ENCODE measurements around the gene COPZ1.
A peak's percentile ranks its signal among the peaks of the same experiment; 100 is the strongest.

Gene COPZ1

DNA sequence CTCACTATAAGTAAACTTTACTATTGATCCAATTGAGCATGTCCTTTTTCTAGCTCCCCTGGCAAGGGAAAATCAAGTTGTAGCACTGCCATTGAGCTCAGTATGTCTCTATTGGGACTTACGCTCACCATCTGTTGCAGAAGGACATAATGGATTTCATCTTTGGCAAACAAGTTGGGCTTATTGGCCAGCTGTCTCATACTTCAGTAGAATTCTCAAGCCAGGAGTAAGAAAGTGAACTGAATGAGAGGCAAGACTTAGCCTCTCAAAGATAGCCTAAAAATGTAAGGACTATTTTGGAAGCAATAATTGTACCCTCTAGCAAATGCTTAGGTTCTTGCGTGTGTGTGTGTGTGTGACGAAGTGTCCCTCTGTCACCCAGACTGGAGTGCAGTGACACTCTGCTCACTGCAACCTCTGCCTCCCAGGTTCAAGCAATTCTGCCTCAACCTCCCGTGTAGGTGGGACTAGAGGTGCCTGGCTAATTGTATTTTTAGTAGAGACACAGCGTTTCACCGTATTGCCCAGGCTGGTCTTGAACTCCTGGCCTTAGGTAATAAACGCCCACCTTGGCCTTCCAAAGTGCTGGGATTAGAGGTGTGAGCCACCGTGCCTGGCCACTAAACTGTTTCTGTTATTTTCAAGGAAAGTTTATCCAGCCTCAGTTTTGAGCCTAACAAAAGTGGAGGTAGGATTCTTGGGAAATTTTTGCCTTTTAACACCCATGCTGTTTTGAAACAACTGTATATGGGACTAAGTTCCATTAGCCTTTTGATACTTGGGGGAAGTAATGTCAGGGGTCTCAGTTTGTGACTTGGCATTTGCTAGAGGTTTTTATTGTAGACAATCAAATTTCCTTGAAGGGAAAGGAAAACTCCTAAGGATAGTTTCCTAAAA is 37.4 kb upstream of the COPZ1 start:
- peaks cover 43% of the 10 kb centered on the region for H3K4me1 Mint-ChIP-seq (ENCODE audit: low read depth)
- no peaks in the 10 kb centered on the region for H3K27me3 Mint-ChIP-seq
- no peaks in the 10 kb centered on the region for H3K9me3 Mint-ChIP-seq
- H3K36me3 Mint-ChIP-seq (ENCODE audit: low read depth), result no peaks in the 10 kb centered on the region
- no peak overlapping the region for H3K4me3 Mint-ChIP-seq
- H3K27ac Mint-ChIP-seq, result peak overlapping the region; percentile 3

- H3K27me3 Mint-ChIP-seq, result no peaks in the 10 kb centered on the region
- no peak overlapping the region for H3K27ac Mint-ChIP-seq
- H3K9me3 Mint-ChIP-seq, result no peaks in the 10 kb centered on the region
- no peaks in the 10 kb centered on the region for H3K4me1 Mint-ChIP-seq (ENCODE audit: low read depth)
- no peaks in the 10 kb centered on the region for H3K36me3 Mint-ChIP-seq (ENCODE audit: low read depth)
- H3K4me3 Mint-ChIP-seq, result no peak overlapping the region
Observed at GRCh38 chr12:54292083-54292930, 32.6 kb upstream of the COPZ1 start.

DNA sequence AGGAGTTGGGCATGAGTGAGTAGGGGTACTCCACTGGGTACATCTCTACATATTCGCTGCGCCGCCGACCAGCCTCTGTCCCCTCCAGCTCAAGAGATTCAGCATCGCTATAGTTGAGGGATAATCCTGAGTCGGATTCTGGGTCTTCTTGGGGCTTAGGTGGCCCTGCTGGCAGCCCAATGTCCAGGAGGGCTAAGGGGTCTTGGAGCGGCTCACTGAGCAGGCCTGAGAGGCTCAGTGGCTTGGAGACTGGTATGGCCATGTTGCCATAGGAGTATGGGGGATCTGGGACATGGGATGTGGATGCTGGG is 32.0 kb upstream of the COPZ1 start:
- Mint-ChIP-seq H3K9me3 (no peaks in the 10 kb centered on the region), H3K4me1 (ENCODE audit: low read depth) (peaks cover 3% of the 10 kb centered on the region), H3K27me3 (peaks cover 2% of the 10 kb centered on the region), H3K4me3 (no peak overlapping the region), H3K36me3 (ENCODE audit: low read depth) (no peaks in the 10 kb centered on the region), H3K27ac (no peak overlapping the region)

DNA sequence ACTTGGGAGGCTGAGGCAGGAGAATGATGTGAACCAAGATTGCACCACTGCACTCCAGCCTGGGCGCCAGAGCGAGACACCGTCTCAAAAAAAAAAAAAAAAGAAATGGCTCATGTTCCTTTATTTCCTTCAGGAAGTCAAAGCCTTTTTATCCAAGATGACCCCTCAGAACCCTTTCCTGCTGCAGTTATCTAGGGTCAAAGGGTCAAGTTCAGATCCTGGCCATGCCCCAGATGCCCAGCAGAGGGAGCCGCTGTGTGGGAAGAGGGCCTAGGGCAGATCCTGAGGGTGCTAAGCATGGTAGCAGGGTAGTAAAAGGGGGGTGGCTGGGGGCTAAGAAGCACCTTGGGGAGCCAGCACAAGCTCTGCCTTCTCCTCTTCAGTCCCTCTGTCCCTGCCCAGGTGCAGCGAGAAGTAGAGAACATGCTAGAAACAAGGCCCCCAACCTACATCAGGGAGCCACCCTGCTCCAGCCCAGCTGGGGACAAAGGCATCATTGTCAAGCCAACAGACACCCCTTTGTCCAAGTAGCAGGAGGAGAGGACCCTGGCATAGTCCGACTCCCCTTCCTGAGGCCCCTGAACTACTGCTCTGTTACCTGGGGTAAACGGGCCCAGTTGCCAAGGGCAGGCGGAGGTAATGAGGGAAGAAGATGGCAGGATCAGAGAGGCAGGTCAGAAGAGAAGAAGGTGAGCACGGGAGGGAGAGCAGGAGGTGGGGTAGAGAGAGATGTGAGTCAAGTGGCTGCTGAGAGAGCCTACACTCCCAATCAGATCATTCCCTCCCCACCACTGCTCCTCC is 30.6 kb upstream of the COPZ1 start:
- no peaks in the 10 kb centered on the region for H3K36me3 Mint-ChIP-seq (ENCODE audit: low read depth)
- no peaks in the 10 kb centered on the region for H3K9me3 Mint-ChIP-seq
- peaks cover 12% of the 10 kb centered on the region for H3K27me3 Mint-ChIP-seq
- H3K27ac Mint-ChIP-seq, result no peak overlapping the region
- H3K4me1 Mint-ChIP-seq (ENCODE audit: low read depth), result peaks cover 6% of the 10 kb centered on the region
- no peak overlapping the region for H3K4me3 Mint-ChIP-seq

DNA sequence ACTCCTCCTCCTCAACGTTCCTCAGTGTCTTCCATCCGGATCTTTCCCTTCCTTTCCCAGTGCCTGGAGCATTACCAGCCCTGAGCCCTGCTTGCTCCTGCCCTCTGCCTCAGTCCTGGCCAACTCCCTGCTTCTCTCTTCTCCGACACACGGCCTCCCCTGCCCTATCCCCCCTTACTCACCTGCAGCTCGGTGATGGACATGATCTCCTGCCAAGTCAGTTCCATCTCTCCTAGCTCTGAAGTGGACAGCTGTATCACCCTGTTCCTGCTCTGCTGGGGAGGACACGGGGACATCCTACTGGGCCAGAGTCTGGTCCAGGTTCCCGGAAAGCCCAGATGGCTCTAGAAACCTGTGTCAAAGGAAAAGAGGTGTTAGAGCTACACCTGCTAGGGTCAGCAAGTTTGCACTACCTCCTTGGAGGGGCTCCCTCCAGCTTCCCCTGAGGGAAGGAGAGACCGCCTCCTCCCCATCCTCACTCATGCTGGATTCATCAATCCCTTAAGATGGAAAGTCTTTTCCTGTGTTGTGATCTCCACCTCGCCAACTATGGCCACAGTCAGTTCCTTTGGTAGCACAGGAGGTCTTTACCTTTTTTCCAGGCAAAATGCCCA is 29.9 kb upstream of the COPZ1 start:
- H3K9me3 Mint-ChIP-seq, result no peaks in the 10 kb centered on the region
- peaks cover 8% of the 10 kb centered on the region for H3K4me1 Mint-ChIP-seq (ENCODE audit: low read depth)
- H3K27ac Mint-ChIP-seq, result no peak overlapping the region
- peaks cover 19% of the 10 kb centered on the region for H3K27me3 Mint-ChIP-seq
- no peaks in the 10 kb centered on the region for H3K36me3 Mint-ChIP-seq (ENCODE audit: low read depth)
- no peak overlapping the region for H3K4me3 Mint-ChIP-seq

- peaks cover 29% of the 10 kb centered on the region for H3K27me3 Mint-ChIP-seq
- H3K9me3 Mint-ChIP-seq, result no peaks in the 10 kb centered on the region
- peaks cover 18% of the 10 kb centered on the region for H3K4me1 Mint-ChIP-seq (ENCODE audit: low read depth)
- H3K27ac Mint-ChIP-seq, result no peak overlapping the region
- H3K36me3 Mint-ChIP-seq (ENCODE audit: low read depth), result no peaks in the 10 kb centered on the region
- H3K4me3 Mint-ChIP-seq, result no peak overlapping the region
Observed at GRCh38 chr12:54296393-54297099, 28.4 kb upstream of the COPZ1 start.

DNA sequence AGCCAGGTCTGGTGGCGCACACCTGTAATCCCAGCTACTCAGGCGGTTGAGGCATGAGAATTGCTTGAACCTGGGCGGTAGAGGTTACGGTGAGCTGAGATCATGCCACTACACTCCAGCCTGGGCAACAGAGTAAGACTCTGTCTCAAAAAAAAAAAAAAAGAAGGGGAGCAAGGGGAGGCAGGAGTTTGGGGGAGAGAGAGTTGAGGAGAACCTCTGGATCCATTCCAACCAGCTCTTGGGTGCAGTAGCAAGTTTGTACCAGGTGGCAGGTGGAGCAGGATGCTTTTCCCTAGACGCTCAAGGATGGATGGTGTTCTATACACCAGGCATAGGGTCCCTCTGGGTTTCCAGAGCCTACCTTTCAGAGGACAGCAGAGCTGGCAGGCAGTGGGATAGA is 26.0 kb upstream of the COPZ1 start:
- Mint-ChIP-seq H3K9me3 (no peaks in the 10 kb centered on the region), H3K27ac (no peak overlapping the region), H3K4me1 (ENCODE audit: low read depth) (peaks cover 27% of the 10 kb centered on the region), H3K36me3 (ENCODE audit: low read depth) (no peaks in the 10 kb centered on the region), H3K27me3 (peaks cover 49% of the 10 kb centered on the region), H3K4me3 (no peak overlapping the region)

- no peaks in the 10 kb centered on the region for H3K9me3 Mint-ChIP-seq
- H3K4me3 Mint-ChIP-seq, result peak overlapping the region; percentile 26
- H3K4me1 Mint-ChIP-seq (ENCODE audit: low read depth), result peaks cover 33% of the 10 kb centered on the region
- H3K36me3 Mint-ChIP-seq (ENCODE audit: low read depth), result no peaks in the 10 kb centered on the region
- H3K27ac Mint-ChIP-seq, result no peak overlapping the region
- H3K27me3 Mint-ChIP-seq, result peaks cover 57% of the 10 kb centered on the region
Observed at GRCh38 chr12:54299515-54300224, 25.3 kb upstream of the COPZ1 start.

GRCh38 chr12:54300225-54300731 is 24.7 kb upstream of the COPZ1 start:
- Mint-ChIP-seq H3K4me1 (ENCODE audit: low read depth) (peaks cover 35% of the 10 kb centered on the region), H3K4me3 (peak overlapping the region; percentile 26), H3K27me3 (peaks cover 58% of the 10 kb centered on the region), H3K27ac (no peak overlapping the region), H3K9me3 (no peaks in the 10 kb centered on the region), H3K36me3 (ENCODE audit: low read depth) (no peaks in the 10 kb centered on the region)

DNA sequence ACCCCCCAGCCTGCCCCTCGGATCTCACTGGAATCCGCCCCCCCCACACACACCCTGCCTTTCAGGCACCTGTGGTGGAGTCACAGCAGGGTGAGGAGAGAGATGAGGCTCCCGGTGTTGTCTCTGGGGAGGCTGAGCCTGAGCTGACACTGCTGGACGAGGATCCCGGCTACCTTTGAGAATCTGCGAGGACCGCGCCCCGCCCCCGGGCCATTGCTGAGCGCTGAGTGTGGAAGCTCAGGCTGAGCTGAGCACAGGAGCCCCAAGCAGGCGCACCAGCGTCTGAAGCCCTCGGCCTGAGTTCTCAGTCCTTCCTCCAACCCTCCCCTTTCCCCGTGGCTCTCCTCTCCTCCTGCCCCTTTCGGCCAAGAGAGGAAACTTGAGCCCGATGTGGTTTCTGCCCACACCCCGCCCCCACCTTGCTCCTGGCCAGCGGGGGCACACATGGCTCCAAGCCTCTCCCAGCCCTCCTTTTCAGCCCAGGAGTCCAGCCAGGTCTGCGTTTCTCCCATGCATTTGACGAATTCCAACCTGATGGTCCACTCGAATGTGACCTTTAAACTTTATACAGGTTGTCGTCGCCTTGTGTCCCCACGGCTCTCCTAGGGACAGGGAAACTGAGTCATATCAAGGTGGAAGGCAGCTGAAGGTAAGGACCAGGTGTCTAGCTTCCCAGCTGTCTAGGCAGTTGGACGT is 24.1 kb upstream of the COPZ1 start, which contains the start of gene NFE2:
NFE2 (minus strand) TSS at position 284 of the 696 bp plus-strand sequence. CDS start 5,767 bp downstream, outside the sequence.
- Mint-ChIP-seq H3K27me3 (peaks cover 58% of the 10 kb centered on the region), H3K27ac (no peak within 1 kb of the TSS), H3K4me1 (ENCODE audit: low read depth) (peaks cover 35% of the 10 kb centered on the region), H3K9me3 (no peaks in the 10 kb centered on the region), H3K36me3 (ENCODE audit: low read depth) (no peaks in the 10 kb centered on the region), H3K4me3 (peak within 1 kb of the TSS; percentile 26)

DNA sequence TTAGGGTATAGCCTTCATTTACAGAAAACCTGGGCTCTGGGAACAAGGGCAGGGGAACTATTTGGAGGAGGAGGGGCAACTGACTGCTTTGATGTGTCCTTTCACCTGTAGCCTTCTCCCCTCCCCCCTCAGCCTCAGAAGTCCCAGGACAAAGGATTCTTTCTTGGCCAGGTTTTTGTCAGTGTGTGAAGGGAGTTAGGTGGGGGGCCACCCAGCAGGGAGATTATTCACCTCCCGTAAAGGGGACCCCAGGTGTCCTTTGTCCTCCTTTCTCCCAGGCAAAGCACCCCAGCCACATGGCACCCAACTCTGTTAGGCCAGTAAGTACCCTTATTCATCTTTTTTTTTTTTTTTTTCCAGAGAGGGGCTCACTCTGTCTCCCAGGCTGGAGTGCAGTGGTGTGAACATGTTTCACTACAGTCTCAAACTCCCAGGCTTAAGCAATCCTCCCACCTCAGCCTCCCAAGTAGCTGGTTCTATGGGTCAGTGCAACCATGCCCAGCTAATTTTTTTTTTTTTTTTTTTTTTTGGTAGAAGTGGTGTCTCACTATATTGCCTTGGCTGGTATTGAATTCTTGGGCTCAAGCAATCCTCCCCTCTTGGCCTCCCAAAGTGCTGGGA is 23.4 kb upstream of the COPZ1 start:
- Mint-ChIP-seq H3K36me3 (ENCODE audit: low read depth) (no peaks in the 10 kb centered on the region), H3K27me3 (peaks cover 58% of the 10 kb centered on the region), H3K4me3 (no peak overlapping the region), H3K9me3 (no peaks in the 10 kb centered on the region), H3K4me1 (ENCODE audit: low read depth) (peaks cover 35% of the 10 kb centered on the region), H3K27ac (no peak overlapping the region)

GRCh38 chr12:54303640-54304039 is 21.3 kb upstream of the COPZ1 start:
- H3K27ac Mint-ChIP-seq, result no peak overlapping the region
- H3K9me3 Mint-ChIP-seq, result no peaks in the 10 kb centered on the region
- no peaks in the 10 kb centered on the region for H3K36me3 Mint-ChIP-seq (ENCODE audit: low read depth)
- peaks cover 37% of the 10 kb centered on the region for H3K4me1 Mint-ChIP-seq (ENCODE audit: low read depth)
- no peak overlapping the region for H3K4me3 Mint-ChIP-seq
- H3K27me3 Mint-ChIP-seq, result peaks cover 53% of the 10 kb centered on the region

Data from stimulated activated naive CD8-positive, alpha-beta T cell treated with anti-CD3 and anti-CD28 coated beads, Interleukin-15, Interleukin-2, amounts not matched to agents 100 ng/mL and 50 ng/mL, for 24 hours (primary cell).